Activated naive CD8-positive, alpha-beta T cell (primary cell): ENCODE data around the gene PITPNC1.
"Not testable (repeated sequence)": the region's sequence is repeated elsewhere in the genome, so short reads cannot be mapped to it uniquely, and the experiment has no call there.

Experiments used
- H3K27ac Mint-ChIP-seq: one replicate; pipeline ENCODE4 v1.8.0; 2021; ENCODE audit warnings: mixed read lengths
- H3K27me3 Mint-ChIP-seq: one replicate; pipeline ENCODE4 v1.8.0; 2021; ENCODE audit warnings: mixed read lengths
- H3K36me3 Mint-ChIP-seq: one replicate; pipeline ENCODE4 v1.8.0; 2021; ENCODE audit warnings: mixed read lengths
- H3K4me1 Mint-ChIP-seq: one replicate; pipeline ENCODE4 v1.8.0; 2021; ENCODE audit warnings: low read depth, mixed read lengths
- H3K4me3 Mint-ChIP-seq: one replicate; pipeline ENCODE4 v1.8.0; 2021; ENCODE audit warnings: mild to moderate bottlenecking, mixed read lengths
- H3K9me3 Mint-ChIP-seq: one replicate; pipeline ENCODE4 v1.8.0; 2021; ENCODE audit warnings: low read depth, mixed read lengths

The PITPNC1 gene

GRCh38 chr17:67484261-67484660 is 107.2 kb downstream of the PITPNC1 start:
- no peak overlapping the region for H3K4me3 Mint-ChIP-seq
- peak overlapping the region; percentile 64 for H3K27ac Mint-ChIP-seq
- H3K4me1 Mint-ChIP-seq, result peaks cover 69% of the 10 kb centered on the region
- no peaks in the 10 kb centered on the region for H3K9me3 Mint-ChIP-seq
- H3K27me3 Mint-ChIP-seq, result no peaks in the 10 kb centered on the region
- peaks cover 13% of the 10 kb centered on the region for H3K36me3 Mint-ChIP-seq

- Mint-ChIP-seq H3K27ac (peak overlapping the region; percentile 5), H3K9me3 (no peaks in the 10 kb centered on the region), H3K4me1 (peaks cover 68% of the 10 kb centered on the region), H3K4me3 (no peak overlapping the region), H3K27me3 (no peaks in the 10 kb centered on the region), H3K36me3 (peaks cover 18% of the 10 kb centered on the region)
Observed at GRCh38 chr17:67485666-67486065, 108.6 kb downstream of the PITPNC1 start.

DNA sequence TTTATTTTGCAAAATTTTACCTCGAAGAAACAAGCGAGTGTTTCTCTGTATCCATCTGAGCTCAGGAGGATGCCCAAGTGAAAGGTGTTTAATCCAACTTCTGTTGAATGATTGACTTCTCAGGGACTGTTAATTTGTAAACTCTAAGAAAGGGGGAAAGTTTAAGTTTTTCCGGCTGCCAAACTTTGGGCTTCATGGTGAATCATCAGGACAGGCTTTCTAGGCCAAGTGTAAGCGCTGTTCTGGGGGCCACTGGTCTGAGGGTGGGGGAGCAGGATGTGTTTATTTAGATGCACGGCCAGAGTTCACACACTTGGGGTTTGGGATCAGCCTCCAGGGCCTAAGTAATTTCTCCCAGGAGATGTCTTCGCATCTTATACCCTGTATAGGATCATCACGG is 110.4 kb downstream of the PITPNC1 start:
- H3K27ac Mint-ChIP-seq, result peak overlapping the region; percentile 58
- H3K4me1 Mint-ChIP-seq, result peaks cover 75% of the 10 kb centered on the region
- no peaks in the 10 kb centered on the region for H3K27me3 Mint-ChIP-seq
- peaks cover 14% of the 10 kb centered on the region for H3K36me3 Mint-ChIP-seq
- H3K4me3 Mint-ChIP-seq, result no peak overlapping the region
- H3K9me3 Mint-ChIP-seq, result no peaks in the 10 kb centered on the region

GRCh38 chr17:67488161-67488560 is 111.1 kb downstream of the PITPNC1 start:
- no peaks in the 10 kb centered on the region for H3K9me3 Mint-ChIP-seq
- peak overlapping the region; percentile 58 for H3K27ac Mint-ChIP-seq
- no peaks in the 10 kb centered on the region for H3K27me3 Mint-ChIP-seq
- peaks cover 13% of the 10 kb centered on the region for H3K36me3 Mint-ChIP-seq
- peaks cover 75% of the 10 kb centered on the region for H3K4me1 Mint-ChIP-seq
- no peak overlapping the region for H3K4me3 Mint-ChIP-seq

GRCh38 chr17:67488768-67489167 is 111.7 kb downstream of the PITPNC1 start:
- Mint-ChIP-seq H3K4me3 (no peak overlapping the region), H3K27ac (peak overlapping the region; percentile 46), H3K36me3 (peaks cover 13% of the 10 kb centered on the region), H3K4me1 (peaks cover 76% of the 10 kb centered on the region), H3K27me3 (no peaks in the 10 kb centered on the region), H3K9me3 (no peaks in the 10 kb centered on the region)

DNA sequence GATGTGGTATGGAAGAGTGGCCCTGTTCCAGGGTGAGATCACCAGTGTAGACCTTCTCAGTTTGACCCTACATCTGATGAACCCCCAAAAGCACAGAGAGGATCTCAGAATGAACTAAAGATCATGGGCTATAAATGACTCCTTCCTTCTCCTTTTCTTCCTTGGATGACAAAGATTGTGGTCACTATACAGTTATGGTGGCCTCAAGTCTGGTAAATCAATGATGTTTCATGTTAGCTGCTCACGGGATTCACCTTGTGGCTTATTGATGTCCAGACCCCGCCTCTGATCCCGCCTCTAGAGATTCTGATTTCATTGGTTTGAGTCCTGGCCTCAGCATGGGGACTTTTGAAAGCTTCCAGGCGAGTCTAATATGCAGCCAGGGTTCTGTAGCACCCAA is 112.2 kb downstream of the PITPNC1 start:
- H3K9me3 Mint-ChIP-seq, result no peaks in the 10 kb centered on the region
- no peak overlapping the region for H3K27ac Mint-ChIP-seq
- H3K36me3 Mint-ChIP-seq, result peaks cover 13% of the 10 kb centered on the region
- no peaks in the 10 kb centered on the region for H3K27me3 Mint-ChIP-seq
- peaks cover 77% of the 10 kb centered on the region for H3K4me1 Mint-ChIP-seq
- H3K4me3 Mint-ChIP-seq, result no peak overlapping the region

- H3K4me1 Mint-ChIP-seq, result peaks cover 75% of the 10 kb centered on the region
- H3K36me3 Mint-ChIP-seq, result peaks cover 11% of the 10 kb centered on the region
- H3K9me3 Mint-ChIP-seq, result peaks cover 1% of the 10 kb centered on the region
- H3K27ac Mint-ChIP-seq, result peak overlapping the region; percentile 5
- H3K4me3 Mint-ChIP-seq, result no peak overlapping the region
- no peaks in the 10 kb centered on the region for H3K27me3 Mint-ChIP-seq
Observed at GRCh38 chr17:67490471-67490870, 113.4 kb downstream of the PITPNC1 start.

DNA sequence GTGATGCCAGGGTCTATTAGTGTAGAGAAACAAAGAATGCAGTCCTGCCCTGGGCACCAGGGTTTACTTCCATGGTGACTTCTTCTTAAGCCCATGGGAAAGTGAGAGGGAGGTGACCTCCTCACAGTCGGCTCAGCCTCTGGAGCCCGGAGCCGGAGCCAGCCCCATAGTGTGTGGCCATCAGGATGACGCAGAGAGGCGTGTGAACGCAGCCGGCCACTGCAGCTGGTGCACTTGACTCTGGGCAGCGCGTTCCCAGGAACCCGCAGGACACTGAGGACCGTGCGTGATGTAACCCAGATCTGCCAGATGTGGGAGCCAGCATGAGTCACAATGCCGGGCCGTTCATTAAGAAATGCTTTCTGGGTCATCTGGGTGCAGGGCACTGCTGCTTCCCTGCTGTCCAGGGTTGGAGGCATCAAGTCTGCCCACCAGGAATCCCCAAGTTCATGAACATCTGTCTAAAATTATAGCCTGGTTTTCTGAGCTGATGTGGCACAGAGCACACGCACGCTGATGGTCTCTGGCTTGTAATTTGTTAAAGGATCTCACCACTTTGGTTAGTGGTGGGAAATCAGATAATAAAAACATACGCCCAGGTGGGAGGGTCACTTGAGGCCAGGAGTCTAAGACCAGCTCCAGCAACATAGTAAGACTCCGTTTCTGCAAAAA is 114.1 kb downstream of the PITPNC1 start:
- H3K9me3 Mint-ChIP-seq, result peaks cover 3% of the 10 kb centered on the region
- no peaks in the 10 kb centered on the region for H3K27me3 Mint-ChIP-seq
- H3K4me1 Mint-ChIP-seq, result peaks cover 76% of the 10 kb centered on the region
- peaks cover 14% of the 10 kb centered on the region for H3K36me3 Mint-ChIP-seq
- no peak overlapping the region for H3K4me3 Mint-ChIP-seq
- H3K27ac Mint-ChIP-seq, result peak overlapping the region; percentile 5

GRCh38 chr17:67491681-67492024 is 114.6 kb downstream of the PITPNC1 start:
- Mint-ChIP-seq H3K27me3 (no peaks in the 10 kb centered on the region), H3K36me3 (peaks cover 16% of the 10 kb centered on the region), H3K9me3 (peaks cover 3% of the 10 kb centered on the region), H3K27ac (no peak overlapping the region), H3K4me1 (peaks cover 75% of the 10 kb centered on the region), H3K4me3 (no peak overlapping the region)

- peak overlapping the region; percentile 66 for H3K27ac Mint-ChIP-seq
- H3K27me3 Mint-ChIP-seq, result no peaks in the 10 kb centered on the region
- H3K4me3 Mint-ChIP-seq, result peak overlapping the region; percentile 21
- peaks cover 70% of the 10 kb centered on the region for H3K4me1 Mint-ChIP-seq
- H3K9me3 Mint-ChIP-seq, result peaks cover 3% of the 10 kb centered on the region
- peaks cover 16% of the 10 kb centered on the region for H3K36me3 Mint-ChIP-seq
Observed at GRCh38 chr17:67492251-67492740, 115.2 kb downstream of the PITPNC1 start.

GRCh38 chr17:67492824-67493517 is 115.9 kb downstream of the PITPNC1 start:
- no peaks in the 10 kb centered on the region for H3K27me3 Mint-ChIP-seq
- H3K4me3 Mint-ChIP-seq, result peak overlapping the region; percentile 42
- H3K27ac Mint-ChIP-seq, result peak overlapping the region; percentile 66
- peaks cover 16% of the 10 kb centered on the region for H3K36me3 Mint-ChIP-seq
- peaks cover 3% of the 10 kb centered on the region for H3K9me3 Mint-ChIP-seq
- H3K4me1 Mint-ChIP-seq, result peaks cover 63% of the 10 kb centered on the region

DNA sequence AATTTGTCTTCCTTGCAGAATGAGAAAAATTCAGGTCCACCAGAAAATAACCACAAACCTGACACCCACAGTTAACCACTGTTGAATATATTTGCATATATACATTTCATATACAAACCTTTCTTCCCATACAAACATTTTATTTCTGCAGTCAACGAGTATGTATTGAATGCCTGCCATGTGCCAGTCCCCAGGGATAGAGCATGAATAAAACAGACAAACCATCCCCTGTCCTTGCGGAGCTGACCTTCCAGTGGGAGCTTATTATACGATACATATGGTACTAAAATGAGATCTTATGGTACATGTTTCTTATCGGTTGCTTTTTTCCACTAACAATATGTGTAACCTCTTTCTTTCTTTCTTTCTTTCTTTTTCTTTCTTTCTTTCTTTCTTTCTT is 116.7 kb downstream of the PITPNC1 start:
- peak overlapping the region; percentile 68 for H3K27ac Mint-ChIP-seq
- H3K9me3 Mint-ChIP-seq, result peaks cover 3% of the 10 kb centered on the region
- H3K27me3 Mint-ChIP-seq, result no peaks in the 10 kb centered on the region
- no peak overlapping the region for H3K4me3 Mint-ChIP-seq
- peaks cover 67% of the 10 kb centered on the region for H3K4me1 Mint-ChIP-seq
- H3K36me3 Mint-ChIP-seq, result peaks cover 13% of the 10 kb centered on the region

DNA sequence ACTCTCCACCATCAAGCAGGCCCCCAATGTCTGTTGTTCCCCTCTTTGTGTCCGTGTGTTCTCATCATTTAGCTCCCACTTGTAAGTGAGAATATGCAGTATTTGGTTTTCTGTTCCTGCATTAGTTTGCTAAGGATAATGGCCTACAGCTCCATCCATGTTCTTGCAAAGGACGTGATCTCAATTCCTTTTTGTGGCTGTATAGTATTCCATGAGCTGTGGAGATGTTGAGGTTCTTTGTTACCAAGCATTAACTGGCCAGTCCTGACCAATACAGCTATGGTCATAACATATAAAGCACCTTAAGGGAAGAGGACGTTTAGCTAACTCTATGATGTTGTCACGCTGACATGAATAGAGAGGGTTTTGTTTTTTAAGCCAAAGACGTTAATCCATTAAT is 118.5 kb downstream of the PITPNC1 start:
- H3K4me1 Mint-ChIP-seq, result peaks cover 66% of the 10 kb centered on the region
- H3K27ac Mint-ChIP-seq, H3K36me3 Mint-ChIP-seq: not testable (repeated sequence)

DNA sequence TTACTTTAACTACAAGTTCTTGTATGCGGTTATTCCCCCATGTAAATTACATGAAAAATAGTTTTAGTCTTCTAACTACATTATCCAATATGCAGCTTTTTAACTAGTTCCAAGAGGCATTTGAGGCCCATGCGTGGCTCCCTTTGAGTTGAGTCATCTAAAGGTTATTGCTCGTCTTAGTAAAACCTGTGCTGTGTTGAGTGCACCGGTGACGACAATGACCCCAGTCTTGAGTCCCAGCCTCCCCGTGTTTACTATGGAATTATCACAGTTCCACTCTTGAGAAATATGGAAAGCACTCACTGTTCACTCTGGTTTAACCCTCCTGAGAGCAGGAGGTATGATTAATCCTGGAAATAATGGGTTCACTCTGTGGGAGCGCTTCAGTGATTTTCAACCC is 119.2 kb downstream of the PITPNC1 start:
- no peak overlapping the region for H3K4me3 Mint-ChIP-seq
- peaks cover 3% of the 10 kb centered on the region for H3K9me3 Mint-ChIP-seq
- no peaks in the 10 kb centered on the region for H3K27me3 Mint-ChIP-seq
- peaks cover 65% of the 10 kb centered on the region for H3K4me1 Mint-ChIP-seq
- peaks cover 6% of the 10 kb centered on the region for H3K36me3 Mint-ChIP-seq
- no peak overlapping the region for H3K27ac Mint-ChIP-seq

More for the DNA sequence above, 118.5 kb downstream of the PITPNC1 start:
- H3K4me3 Mint-ChIP-seq, H3K27me3 Mint-ChIP-seq, H3K9me3 Mint-ChIP-seq: not testable (repeated sequence)

GRCh38 chr17:67499685-67500084 is 122.6 kb downstream of the PITPNC1 start:
- Mint-ChIP-seq H3K27me3 (no peaks in the 10 kb centered on the region), H3K4me3 (no peak overlapping the region), H3K4me1 (peaks cover 66% of the 10 kb centered on the region)

More at GRCh38 chr17:67499685-67500084, 122.6 kb downstream of the PITPNC1 start:
- Mint-ChIP-seq H3K36me3 (peaks cover 8% of the 10 kb centered on the region), H3K9me3 (peaks cover 3% of the 10 kb centered on the region), H3K27ac (no peak overlapping the region)
